ENCODE measurements around the gene SLC25A1. TPM values are rescaled to one million over a fixed set of nuclear protein-coding genes. Genes with fewer than 3 reads are reported as not detected.

Gene SLC25A1
- total and polyA plus RNA-seq, 2 of the 4 experiments (the other 2 are of a cell fraction) = 41.0 to 56.5 TPM

DNA sequence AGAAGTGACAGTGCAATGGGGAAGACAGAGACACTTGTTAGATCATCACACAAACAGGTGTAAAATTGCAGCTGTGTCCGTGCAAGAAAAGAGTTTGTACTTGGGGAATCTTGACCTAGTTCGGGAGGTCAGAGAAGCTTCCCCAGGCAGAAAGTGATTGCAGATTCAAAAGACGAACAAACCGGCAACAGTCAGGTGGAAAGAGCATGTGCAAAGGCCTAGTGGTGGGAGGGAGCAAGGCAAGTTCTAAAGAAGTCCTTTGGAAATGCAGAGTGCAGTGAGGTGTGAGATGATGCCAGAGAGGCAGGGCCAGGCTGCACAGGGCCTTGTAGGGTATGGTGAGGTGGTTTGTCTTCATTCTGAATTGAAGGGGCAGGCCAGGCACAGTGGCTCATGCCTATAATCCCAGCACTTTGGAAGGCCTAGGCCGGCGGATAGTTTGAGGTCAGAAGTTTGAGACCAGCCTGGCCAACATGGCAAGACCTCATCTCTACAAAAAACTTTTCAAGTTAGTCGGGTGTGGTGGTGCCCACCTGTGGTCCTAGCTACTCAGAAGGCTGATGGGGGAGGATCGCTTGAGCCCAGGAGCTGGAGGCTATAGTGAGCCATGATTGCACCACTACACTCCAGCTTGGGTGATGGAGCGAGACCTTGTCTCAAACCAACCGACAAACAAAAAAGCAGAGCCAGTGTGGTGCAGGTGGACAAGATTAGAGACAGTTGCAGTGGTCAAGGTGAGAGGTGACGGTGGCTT, 32.1 kb downstream of the SLC25A1 start:
- Histone ChIP-seq H2BK20ac (ENCODE audit: low read depth, low read length) (no peak overlapping the region), H3K18ac (ENCODE audit: low read depth, low read length) (no peak overlapping the region), H2BK15ac (ENCODE audit: low read depth, low read length) (no peak overlapping the region), H2AK9ac (replicated peaks; ENCODE audit: low read depth, low read length, poor library complexity) (peak overlapping the region; percentile 28), H2AK5ac (ENCODE audit: low read depth, low read length) (no peak overlapping the region), H3K9ac (ENCODE audit: low read depth, low read length) (no peak overlapping the region), H2BK5ac (ENCODE audit: low read depth, low read length, poor library complexity, severe bottlenecking) (no peak overlapping the region), H2AFZ (replicated peaks; ENCODE audit: low read length, poor library complexity) (no peak overlapping the region), H4K20me1 (ENCODE audit: insufficient read depth, low read length) (peaks cover 4% of the 10 kb centered on the region), H4K8ac (ENCODE audit: low read depth in 2 of 2, low read length in 2 of 2) (no peak overlapping the region), H4K5ac (ENCODE audit: low read depth, low read length) (no peak overlapping the region), H3K79me1 (ENCODE audit: low read depth in 1 of 2, low read length in 2 of 2) (peaks cover 7 to 25% of the 10 kb centered on the region in 2 experiments), H3K4me3 (ENCODE audit: insufficient read depth, low read depth, low read length) (no peak overlapping the region), H3K4ac (ENCODE audit: low read depth, low read length) (no peak overlapping the region), H3K23ac (ENCODE audit: low read depth, low read length) (no peak overlapping the region), H3K9me1 (ENCODE audit: insufficient read depth, low read length) (0 out of 2 replicates have a peak, but pooled peaks cover 3% of the 10 kb centered on the region), H3K4me2 (ENCODE audit: low read depth, low read length) (no peak overlapping the region), H3K56ac (ENCODE audit: extremely low read depth, insufficient read depth, low read length) (no peak overlapping the region), H2BK120ac (ENCODE audit: low read depth, low read length) (no peak overlapping the region), H3K36me3 (ENCODE audit: control insufficient read depth, insufficient read depth, low read length) (peaks cover 9% of the 10 kb centered on the region), H3K14ac (replicated peaks; ENCODE audit: low read depth, low read length) (no peak overlapping the region), H3K27me3 (ENCODE audit: control insufficient read depth, insufficient read depth, low read length) (peaks cover 39% of the 10 kb centered on the region), H3K4me1 (ENCODE audit: control insufficient read depth, insufficient read depth, low read length) (no peaks in the 10 kb centered on the region), H3K9me3 (ENCODE audit: control insufficient read depth, insufficient read depth, low read length) (peaks cover 3% of the 10 kb centered on the region; the same call in 1 of the 2 replicates), H3K27ac (ENCODE audit: insufficient read depth, low read length) (no peak overlapping the region), H4K91ac (ENCODE audit: insufficient read depth, low read depth, low read length) (no peak overlapping the region)
- CTCF ChIA-PET = no interaction called here
- WGBS, 2 experiments (ENCODE audit: extremely low coverage in 2 of 2, insufficient read length in 1 of 2) = 67% methylated on average over 4 of the region's 11 CpGs; no CpG with 5 or more reads in 1 of the 2 experiments
- intact Hi-C loops (cut with micrococcal nuclease) (no loop called here), dilution Hi-C loops (cut with HindIII; ENCODE audit: low sequenced_read_pairs, unreplicated experiment) (no loop called here), in situ Hi-C loops (cut with MboI; ENCODE audit: low sequenced_read_pairs) (no loop called here)
- no peak for TF ChIP-seq BHLHE40 (IDR thresholded peaks at IDR 0.05; ENCODE audit: low read depth, low read length)
- no peak for TF ChIP-seq FOS (IDR thresholded peaks at IDR 0.05; ENCODE audit: low read depth, low read length)
- TF ChIP-seq MAZ (IDR thresholded peaks at IDR 0.05; ENCODE audit: borderline replicate concordance, low read depth, low read length) = no peak
- TF ChIP-seq MXI1 (IDR thresholded peaks at IDR 0.05; ENCODE audit: borderline replicate concordance, low read depth, low read length) = no peak
- no peak for TF ChIP-seq CEBPB (IDR thresholded peaks at IDR 0.05; ENCODE audit: low read depth, low read length)
- TF ChIP-seq CHD1 (IDR thresholded peaks at IDR 0.05; ENCODE audit: low read depth, low read length) = no peak
- TF ChIP-seq, protein P1, sequence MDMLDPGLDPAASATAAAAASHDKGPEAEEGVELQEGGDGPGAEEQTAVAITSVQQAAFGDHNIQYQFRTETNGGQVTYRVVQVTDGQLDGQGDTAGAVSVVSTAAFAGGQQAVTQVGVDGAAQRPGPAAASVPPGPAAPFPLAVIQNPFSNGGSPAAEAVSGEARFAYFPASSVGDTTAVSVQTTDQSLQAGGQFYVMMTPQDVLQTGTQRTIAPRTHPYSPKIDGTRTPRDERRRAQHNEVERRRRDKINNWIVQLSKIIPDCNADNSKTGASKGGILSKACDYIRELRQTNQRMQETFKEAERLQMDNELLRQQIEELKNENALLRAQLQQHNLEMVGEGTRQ (IDR thresholded peaks at IDR 0.05; ENCODE audit: low read depth, low read length) = no peak
- no peak for TF ChIP-seq RCOR1 (IDR thresholded peaks at IDR 0.05; ENCODE audit: insufficient replicate concordance, low read length)
- TF ChIP-seq MAFK (IDR thresholded peaks at IDR 0.05; ENCODE audit: low read depth, low read length) = no peak
- TF ChIP-seq RFX5 (IDR thresholded peaks at IDR 0.05; ENCODE audit: low read depth, low read length) = no peak
- no peak for TF ChIP-seq NFE2L2 (IDR thresholded peaks at IDR 0.05; ENCODE audit: low read depth, low read length)
- TF ChIP-seq, protein P2, sequence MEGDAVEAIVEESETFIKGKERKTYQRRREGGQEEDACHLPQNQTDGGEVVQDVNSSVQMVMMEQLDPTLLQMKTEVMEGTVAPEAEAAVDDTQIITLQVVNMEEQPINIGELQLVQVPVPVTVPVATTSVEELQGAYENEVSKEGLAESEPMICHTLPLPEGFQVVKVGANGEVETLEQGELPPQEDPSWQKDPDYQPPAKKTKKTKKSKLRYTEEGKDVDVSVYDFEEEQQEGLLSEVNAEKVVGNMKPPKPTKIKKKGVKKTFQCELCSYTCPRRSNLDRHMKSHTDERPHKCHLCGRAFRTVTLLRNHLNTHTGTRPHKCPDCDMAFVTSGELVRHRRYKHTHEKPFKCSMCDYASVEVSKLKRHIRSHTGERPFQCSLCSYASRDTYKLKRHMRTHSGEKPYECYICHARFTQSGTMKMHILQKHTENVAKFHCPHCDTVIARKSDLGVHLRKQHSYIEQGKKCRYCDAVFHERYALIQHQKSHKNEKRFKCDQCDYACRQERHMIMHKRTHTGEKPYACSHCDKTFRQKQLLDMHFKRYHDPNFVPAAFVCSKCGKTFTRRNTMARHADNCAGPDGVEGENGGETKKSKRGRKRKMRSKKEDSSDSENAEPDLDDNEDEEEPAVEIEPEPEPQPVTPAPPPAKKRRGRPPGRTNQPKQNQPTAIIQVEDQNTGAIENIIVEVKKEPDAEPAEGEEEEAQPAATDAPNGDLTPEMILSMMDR (conservative IDR thresholded peaks at IDR 0.05; ENCODE audit: low read depth, low read length) = no peak
- no peak for TF ChIP-seq RAD21 (IDR thresholded peaks at IDR 0.05; ENCODE audit: low read length)
- TF ChIP-seq SMC3 (IDR thresholded peaks at IDR 0.05; ENCODE audit: low read depth, low read length) = no peak
- no peak for TF ChIP-seq POLR2A (IDR thresholded peaks at IDR 0.05; ENCODE audit: low read depth, low read length)
- TF ChIP-seq, protein P3, sequence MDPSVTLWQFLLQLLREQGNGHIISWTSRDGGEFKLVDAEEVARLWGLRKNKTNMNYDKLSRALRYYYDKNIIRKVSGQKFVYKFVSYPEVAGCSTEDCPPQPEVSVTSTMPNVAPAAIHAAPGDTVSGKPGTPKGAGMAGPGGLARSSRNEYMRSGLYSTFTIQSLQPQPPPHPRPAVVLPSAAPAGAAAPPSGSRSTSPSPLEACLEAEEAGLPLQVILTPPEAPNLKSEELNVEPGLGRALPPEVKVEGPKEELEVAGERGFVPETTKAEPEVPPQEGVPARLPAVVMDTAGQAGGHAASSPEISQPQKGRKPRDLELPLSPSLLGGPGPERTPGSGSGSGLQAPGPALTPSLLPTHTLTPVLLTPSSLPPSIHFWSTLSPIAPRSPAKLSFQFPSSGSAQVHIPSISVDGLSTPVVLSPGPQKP (IDR thresholded peaks at IDR 0.05; ENCODE audit: borderline replicate concordance, low read depth, low read length) = no peak
- no peak for DNase-seq
- ATAC-seq (ENCODE audit: low read depth) = no peak
- no TSS peak for BruUV-seq (replicated peaks)
- POLR2A ChIA-PET (ENCODE audit: unreplicated experiment) = no interaction called here
